NOMO-1 (cell line): ENCODE measurements around the gene OSCP1.
A peak's percentile ranks its signal among the peaks of the same experiment; 100 is the strongest.

Experiments
- DNase-seq, 2 experiments: peaks; one replicate each; lab custom pipeline; 2025; ENCODE audit not compliant: unreplicated experiment in 2 of 2; lab: John Stamatoyannopoulos, UW

Gene OSCP1

DNA sequence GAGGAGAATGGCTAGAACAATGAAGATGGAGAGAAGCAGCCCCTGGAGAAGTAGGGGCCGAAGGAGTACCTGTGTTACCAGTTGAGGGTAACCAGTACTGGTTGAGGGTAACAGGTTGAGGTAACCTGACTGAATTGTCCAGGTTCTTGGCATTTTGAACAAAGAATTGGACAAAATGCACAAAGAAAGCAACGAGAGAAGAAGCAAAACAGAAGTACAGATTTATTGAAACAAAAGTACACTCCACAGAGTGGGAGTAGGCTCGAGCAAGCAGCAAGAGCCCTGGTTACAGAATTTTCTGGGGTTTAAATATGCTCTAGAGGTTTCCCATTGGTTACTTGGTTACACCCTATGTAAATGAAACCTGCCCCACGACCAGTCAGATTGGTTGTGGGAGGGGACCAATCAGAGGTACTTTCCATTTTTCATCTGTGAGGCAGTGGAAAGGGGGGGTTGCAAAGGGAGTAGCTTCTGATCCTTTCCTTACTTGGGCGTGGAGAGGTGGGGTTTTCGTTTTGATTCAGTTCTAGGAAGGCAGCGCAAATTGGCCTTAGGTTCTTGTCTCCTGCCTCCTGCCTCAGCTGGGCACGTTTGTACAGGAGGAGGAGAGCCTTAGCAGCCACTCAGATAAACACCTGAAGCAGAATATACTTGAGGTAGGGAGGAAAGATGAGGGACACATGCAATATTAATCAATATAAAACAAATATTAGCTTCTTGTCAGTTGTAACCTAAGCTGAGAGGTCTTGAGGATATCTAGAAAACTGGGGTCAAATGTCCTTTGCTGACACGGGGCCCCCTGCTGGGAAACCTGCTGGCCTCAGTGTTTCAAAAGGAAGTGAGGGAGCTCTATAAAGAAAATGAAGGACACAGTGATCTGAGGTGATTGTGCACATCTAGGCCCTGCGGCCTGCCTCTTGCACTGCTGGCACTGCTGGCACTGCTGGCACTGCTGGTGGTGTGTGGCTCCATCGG is 38.3 kb downstream of the OSCP1 start:
- DNase-seq: peak in 1 of 2 experiments; percentile 10

DNA sequence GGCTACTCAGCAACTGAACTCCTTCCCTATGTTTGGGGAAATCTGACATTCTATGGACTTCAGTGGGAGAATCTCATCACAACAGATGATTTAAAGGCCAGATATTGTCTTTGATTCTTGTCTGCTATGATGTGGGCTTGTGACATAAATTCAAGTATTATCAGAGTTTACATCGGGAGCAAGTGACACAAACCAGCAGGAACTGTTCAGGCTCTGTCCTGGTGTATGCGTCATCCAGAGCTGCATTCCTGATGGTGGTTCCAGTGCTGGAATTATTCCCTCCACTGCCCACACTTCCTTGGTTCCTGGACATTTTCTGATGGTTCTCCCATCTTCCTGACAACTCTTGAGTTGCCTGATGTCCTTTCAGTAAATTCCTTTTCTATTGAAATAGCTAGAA is 41.8 kb downstream of the OSCP1 start:
- no peak for DNase-seq

DNA sequence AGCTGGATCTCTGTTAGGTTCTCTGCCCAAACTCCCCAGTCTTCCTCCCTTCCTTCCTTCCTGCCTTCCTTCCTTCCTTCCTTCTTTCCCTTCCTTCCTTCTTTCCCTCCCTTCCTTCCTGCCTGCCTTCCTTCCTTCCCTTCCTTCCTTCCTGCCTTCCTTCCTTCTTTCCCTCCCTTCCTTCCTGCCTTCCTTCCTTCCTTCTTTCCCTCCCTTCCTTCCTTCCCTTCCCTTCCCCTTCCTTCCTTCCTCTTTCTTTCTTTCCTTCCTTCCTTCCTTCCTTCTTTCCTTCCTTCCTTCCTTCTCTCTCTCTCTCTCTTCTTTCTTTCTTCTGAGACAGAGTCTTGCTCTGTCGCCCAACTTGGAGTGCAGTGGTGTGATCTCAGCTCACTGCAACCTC is 43.8 kb downstream of the OSCP1 start:
- no peak for DNase-seq

DNA sequence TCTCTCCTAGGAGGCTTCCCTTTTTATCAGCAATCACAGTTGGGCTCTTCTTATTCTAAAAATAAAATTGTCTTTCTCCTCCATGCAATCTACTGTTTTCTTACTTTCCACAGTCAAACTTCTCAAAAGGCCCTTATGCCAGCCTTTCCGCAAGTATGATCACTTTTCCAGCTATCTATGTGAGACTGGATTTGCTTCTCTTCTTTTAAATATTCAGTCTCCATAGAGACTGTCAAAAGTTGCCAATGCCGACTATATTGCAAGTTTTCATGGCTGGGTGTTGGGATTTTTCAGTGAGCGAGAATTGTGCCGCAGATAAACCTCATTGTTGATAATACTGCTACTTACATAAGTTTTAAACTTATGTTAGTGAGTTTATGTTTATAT is 47.8 kb downstream of the OSCP1 start:
- no peak for DNase-seq

DNA sequence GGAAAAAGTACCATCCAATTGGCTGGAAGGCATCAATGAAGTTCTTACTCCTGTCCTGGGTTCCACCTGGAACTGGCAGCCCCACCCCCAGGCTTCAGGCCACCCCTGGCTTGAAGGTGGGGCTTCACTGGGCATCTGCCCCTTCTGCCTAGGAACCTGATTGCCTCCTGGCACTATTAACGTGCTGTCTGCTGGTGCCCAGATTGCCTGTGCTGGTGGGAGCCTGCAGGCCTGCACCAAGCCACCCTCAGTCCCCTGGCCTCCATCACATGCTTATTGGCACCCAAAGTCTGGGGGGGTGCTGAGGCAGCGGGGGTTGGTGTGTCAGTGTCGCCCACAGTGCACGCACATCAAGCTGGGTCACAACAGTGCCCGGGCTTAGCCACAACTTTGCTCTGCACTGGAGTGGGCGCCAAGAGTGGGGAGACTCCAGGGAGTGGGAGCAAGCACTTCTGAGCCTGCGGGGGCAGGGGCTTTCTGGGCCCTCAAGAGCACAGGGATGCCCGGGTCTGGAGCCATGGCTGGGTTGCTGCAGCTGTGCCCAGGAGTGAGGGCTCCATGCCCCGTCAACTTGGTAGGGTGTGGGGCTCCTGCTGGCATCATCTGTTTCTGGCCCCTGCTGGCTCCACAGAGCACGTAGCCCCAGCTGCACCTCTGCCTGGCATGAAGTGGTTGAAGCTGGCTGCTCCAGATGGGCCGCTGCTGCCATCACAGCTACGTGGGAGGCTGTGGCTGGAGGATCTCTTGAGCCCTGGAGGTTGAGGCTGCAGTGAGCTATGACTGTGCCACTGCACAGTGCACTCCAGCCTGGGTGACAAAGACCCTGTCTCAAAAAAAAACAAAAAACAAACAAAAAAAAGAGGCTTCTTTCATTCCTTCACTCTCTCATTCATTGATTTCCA is 48.4 kb downstream of the OSCP1 start:
- DNase-seq: no peak

DNA sequence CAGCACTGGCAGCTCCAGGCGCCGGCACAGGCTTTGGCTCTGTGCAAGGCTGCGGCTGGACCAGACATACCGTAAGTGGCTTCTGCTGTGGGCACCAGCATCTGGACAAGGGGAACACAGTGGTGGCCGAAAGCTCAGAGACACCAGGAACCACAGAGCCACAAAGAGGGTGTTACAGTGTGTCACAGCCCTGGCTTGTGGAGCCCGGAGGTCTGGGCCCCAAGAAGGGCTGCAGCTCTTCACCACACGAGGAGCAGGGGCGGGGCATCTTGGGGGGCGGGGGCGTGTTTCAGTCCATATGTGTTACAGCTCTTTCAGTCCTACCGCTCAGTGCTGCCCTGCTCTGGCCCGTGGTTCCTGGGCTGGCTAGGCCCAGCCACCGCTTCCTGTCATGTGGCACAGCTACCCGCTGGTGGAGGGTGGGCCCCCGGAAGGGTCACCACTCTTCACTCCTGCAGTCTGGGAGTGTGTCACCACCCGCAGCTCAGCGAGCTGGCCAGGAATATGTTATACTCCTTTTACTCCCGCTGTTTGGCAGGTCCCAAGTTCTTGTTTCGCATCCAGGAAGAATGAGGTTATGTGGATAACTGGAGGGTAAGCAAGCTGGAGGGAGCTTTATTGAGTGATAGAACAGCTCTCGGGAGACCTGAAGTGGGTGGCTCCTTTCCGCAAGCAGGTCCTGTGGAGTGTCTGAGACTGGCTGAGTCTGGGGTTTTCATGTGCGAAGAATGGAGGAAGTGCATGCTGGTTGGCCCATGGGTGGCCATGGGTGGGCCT is 49.2 kb downstream of the OSCP1 start:
- DNase-seq: peak; percentile 92 to 95

DNA sequence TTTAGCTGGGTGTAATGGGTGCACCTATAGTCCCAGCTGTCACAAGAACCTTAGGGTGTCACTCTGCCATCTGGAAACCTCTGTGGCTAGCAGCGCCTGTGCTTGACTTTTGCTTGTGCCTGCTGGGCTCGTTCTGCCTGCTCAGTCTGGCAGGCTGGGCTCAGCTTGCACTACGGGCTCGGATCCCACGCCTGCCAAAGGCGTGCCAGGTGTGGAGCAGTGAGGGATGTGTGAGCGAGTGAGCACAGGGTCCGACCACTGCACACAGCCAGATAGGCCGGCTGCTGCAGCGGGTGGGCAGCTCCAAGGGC is 49.8 kb downstream of the OSCP1 start:
- no peak for DNase-seq

DNA sequence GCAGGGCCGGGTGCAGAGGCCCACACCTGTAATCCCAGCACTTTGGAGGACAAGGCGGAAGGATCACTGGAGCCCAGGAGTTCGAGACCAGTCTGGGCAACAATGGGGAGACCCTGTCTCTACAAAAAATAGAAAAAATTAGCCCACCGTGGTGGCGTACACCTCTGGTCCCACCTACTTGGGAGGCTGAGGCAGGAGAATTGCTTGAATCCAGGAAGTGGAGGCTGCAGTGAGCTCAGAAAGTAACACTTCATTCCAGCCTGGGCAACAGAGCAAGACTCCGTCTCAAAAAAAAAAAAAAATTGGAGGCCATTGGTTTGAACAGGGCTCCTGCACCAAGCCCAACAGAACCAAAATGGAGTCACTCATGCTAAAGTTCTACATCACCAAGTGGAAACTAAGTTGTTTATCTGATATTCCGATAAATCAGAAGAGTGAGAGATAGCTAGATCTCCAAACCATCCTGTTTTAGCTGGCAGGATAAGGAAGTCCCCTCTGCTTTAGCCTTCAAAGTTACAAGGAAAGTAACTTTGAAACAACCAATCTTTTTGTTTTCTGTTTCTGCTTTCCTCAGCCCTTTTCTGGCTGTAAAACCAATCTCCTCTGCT is 51.8 kb downstream of the OSCP1 start:
- DNase-seq: no peak

DNA sequence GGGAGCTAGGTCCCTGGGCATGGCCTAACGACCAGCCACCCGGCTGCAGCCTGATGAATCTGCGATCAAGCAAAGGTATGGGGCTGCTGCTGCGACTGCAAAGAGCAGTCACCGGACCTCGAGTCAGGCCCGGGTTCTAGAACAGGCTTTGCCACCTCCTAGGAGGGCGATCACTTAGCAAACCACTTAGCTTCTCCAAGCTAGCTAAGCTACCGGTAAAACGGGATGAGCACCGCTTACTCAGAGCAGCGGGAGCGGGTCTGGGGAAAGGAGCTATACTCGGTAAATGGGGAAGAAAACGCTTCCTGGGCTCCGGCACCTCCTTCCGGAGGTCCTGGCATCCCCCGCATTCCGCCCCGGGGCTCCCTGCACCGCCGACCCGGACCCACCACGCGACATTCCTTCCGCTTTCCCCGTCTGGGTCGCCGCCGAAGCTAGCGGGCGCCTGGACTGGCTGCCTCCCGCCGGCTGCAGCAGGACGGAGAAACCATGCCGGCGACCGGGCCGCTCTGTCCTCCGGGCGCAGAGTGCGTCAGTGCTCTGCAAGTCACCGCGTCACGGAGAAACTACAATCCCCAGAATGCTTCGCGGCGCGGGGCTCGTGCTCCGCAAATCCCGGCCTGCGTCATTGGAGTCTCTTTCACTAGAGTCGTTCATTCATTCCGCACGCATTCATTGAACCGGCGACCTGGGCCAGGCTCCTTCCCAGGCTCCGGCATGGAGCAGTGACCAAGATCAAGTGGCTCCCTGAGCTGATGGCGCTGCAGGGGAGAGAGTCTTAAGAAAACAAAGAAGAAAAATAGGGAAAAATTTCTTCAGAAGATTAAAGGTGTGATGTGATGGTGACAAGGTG is 52.6 kb downstream of the OSCP1 start, which contains the start of gene LSM10:
Gene LSM10 (minus strand): TSS at position 531 of the 853 bp plus-strand sequence. CDS start 3,779 bp downstream, outside the sequence.
- peak; percentile 93 to 94 for DNase-seq

DNA sequence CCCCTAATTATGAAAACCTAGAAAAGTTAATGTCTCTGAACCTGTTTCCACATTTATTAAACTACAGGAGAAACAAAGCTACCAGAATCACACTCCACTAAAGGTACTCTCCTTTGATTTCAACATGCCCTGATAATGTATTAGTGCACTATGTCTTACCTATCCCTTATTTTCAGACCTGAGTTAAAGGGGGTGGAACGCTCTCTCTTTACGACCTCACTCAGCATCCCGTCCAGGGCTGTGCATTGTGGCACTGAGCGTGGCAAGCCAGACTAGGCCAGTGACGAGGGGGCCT is 53.2 kb downstream of the OSCP1 start:
- DNase-seq: peak in 1 of 2 experiments; percentile 41

DNA sequence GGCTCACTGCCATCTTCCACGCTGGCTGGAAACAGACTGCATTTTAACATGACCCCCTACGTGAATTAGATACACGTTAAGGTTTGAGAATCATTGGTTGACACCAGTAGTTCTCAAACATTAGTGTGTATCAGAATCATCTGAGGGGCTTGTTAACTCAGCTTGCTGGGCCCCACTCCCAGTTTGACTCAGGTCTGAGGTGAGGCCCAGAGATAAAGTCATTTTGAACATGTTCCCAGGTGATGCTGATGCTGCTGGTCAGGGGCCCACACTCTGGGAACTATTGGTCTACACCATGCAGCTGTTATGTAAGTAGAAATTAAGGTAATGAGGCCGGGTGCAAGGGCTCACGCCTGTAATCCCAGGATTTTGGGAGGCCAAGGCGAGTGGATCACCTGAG is 53.9 kb downstream of the OSCP1 start:
- DNase-seq: no peak

DNA sequence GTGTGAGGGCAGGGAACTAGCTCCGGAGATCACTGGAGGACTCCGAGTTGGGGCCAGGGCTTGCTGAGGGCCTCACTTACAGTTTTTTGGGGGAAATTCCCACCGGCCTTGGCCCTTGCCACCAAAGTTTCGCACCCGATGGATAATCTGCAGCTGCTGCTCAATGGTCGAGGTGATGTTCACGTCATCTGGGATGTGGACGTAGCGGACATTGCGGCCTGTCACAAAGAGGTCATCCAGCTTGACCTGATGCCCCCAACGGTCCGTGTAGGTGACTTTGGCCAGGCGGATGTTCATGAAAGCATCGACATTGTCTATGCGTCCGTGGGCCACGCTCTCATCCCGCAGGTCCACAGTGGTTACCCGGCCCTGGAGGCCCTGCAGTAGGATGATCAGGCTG is 56.6 kb downstream of the OSCP1 start:
- DNase-seq: no peak

DNA sequence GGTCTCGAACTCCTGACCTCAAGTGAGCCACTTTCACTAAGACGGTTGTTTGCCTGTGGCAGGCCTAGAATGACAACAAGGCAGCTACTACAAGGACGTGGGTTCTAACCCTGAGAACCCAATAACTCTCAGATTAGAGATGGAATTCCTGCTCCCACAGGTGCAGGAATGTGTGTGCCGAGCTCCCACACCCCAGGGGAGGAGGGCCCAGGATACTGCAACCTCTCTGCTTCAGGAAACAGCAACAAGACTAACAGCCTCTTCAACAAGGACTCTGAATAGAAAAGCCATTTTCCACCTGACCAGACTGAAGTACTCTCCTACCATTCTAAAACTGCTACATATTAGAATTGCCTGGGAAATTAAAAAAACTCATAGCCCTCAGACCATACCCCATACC is 57.4 kb downstream of the OSCP1 start:
- DNase-seq: no peak

DNA sequence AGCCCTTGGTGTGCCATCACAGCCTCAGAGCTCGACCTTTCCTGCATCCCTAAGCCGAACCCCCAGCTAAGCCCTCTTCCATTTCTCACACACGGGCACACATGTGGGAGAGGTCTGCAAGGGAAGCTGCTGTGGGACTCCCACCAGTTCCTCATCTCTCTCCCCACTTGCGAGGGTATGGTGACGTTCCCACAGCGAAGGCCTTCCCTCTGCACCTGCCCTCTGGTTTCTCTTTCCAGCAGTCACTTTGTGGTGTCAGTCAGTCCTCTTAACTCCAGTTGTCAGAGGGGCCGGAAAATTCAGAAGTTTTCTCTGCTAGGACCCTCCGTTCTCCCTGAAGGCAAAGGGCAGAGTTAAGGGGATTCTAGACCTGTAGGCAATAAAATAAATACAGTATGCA is 59.0 kb downstream of the OSCP1 start:
- DNase-seq: no peak

DNA sequence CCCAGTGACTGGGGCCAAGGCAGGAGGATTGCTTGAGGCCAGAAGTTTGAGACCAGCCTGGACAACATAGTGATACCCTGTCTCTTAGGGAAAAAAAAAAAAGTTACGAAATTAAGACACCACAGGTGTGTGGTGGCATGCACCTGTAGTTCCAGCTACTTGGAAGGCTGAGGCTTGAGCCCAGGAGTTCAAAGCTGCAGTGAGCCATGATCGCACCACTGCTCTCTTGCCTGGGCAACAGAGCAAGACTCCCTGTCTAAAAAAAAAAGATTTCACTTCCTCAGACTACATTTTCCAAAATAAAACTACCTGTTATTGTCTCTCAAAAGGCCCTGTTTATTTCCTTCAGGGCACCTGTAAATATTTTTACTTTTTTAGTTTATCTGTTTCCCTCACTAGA is 59.8 kb downstream of the OSCP1 start:
- no peak for DNase-seq

DNA sequence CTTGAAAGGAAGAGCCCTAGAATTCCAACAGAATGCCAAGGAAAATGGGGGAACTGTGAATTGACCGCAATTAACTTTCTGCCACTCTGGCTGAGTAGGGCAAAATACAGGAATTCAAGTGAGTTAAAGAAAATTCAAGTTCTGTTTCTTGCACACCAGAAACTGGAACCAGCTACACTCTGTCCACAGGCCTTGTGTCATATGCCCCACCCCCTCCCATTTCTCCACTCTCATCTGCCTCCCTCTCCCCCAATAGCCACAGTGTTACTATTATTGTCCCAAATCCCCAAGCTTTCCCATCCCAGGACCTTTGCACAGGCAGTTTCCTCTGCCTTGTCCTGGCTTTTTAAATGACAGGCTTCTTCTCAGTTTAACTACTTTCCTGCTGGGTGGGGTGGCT is 60.3 kb downstream of the OSCP1 start:
- peak in 1 of 2 experiments; percentile 28 for DNase-seq

DNA sequence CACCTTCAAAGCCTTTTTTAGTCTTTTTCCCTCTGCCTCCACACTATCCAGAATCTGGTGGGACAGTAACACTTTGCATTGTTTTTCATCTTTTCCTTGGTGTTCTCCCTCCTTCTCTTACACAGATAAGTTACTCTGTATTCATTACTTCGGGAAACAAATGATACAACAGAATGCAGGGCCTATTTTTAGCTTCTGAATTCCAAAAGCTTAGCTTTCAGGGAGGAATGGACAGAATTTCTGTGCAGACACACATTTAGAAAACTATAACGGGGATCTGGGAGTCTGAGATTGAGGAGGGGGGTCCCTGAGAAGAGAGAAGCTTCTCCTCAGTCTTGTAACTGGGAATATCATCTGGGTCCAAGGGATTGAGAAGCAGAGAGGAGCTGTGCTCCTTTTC is 61.0 kb downstream of the OSCP1 start:
- no peak for DNase-seq

DNA sequence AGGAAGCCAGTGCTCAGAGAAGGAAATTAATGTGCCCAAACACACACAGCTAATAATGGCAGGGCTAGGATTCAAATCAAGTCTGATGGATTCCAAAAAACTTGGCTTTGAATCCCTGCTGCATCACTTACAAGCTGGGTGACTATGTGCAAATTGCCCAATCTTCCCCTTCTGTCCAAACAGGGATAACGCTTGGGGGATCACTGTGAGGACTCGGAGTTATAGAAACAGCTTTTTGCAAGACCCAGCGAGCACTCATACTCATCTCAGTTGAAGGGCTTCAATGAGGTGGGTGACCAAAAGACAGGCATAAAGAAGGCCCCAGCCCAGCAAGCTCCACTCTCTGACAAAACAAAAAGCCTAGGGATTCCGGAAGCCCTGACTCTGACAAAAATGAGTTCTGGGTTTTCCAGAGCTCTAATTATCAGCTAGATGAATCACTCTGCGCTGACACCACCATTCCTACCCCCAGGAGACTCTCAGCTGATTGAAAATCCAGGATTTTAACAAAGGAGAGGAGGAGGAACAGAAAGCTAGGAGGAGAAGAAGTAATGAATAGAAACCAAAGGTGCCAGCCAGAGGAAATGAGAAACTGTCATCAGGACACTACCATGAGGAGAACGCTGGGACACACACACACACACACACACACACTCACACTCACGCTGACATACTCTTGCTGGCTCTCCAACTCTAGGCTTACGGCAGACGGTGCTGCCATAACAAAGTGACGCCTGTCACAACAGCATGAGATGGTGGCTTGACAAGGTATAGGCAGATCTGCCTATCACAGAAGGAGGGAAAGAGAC is 62.9 kb downstream of the OSCP1 start:
- DNase-seq: peak; percentile 52 to 69
